ENCODE measurements around the gene HSD11B2.

GRCh38 chr16:67425061-67425460 is 5.9 kb upstream of the HSD11B2 start:
- TF ChIP-seq, protein P1, sequence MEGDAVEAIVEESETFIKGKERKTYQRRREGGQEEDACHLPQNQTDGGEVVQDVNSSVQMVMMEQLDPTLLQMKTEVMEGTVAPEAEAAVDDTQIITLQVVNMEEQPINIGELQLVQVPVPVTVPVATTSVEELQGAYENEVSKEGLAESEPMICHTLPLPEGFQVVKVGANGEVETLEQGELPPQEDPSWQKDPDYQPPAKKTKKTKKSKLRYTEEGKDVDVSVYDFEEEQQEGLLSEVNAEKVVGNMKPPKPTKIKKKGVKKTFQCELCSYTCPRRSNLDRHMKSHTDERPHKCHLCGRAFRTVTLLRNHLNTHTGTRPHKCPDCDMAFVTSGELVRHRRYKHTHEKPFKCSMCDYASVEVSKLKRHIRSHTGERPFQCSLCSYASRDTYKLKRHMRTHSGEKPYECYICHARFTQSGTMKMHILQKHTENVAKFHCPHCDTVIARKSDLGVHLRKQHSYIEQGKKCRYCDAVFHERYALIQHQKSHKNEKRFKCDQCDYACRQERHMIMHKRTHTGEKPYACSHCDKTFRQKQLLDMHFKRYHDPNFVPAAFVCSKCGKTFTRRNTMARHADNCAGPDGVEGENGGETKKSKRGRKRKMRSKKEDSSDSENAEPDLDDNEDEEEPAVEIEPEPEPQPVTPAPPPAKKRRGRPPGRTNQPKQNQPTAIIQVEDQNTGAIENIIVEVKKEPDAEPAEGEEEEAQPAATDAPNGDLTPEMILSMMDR (IDR thresholded peaks at IDR 0.05) = no peak
- TF ChIP-seq POLR2A (IDR thresholded peaks at IDR 0.05) = no peak
